IPS-18c (cell line): ENCODE results near the gene ITGA7.

Source experiments
- H3K4me3 ChIP-seq: 2 replicates; pipeline ENCODE4 v1.7.0; 2013; ENCODE audit warnings: low read depth, mild to moderate bottlenecking, low read length, moderate library complexity; ENCODE audit not compliant: insufficient read depth
- H3K9me3 ChIP-seq: one replicate; pipeline ENCODE4 v1.6.1; 2013; ENCODE audit warnings: mild to moderate bottlenecking, low read length, moderate library complexity; ENCODE audit not compliant: control insufficient read depth, insufficient read depth

The ITGA7 gene

DNA sequence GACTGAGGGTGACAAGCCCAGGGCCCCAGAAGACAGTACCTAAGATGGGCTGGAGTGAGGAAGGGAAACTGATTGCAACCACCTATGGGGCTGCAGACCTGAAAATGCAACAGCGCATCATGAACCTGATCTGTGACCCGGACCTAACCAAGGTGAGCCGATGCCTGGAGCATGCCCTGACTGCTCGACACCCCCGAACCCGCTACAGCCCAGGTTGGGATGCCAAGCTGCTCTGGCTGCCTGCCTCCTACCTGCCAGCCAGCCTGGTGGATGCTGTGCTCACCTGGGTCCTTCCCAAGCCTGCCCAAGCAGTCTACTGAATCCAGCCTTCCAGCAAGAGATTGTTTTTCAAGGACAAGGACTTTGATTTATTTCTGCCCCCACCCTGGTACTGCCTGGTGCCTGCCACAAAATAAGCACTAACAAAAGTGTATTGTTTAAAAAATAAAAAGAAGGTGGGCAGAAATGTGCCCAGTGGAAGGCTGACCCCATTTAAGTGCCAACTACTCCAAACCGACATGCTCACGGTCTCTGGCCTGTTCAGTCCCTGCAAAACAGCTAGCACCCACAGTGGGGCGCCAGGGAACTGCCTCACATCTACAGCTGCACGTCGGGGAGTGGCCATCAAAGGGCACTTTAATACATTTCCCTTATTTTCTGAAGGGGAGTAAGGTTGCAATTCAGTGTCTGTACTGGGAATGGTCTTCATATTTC lies 16.7 kb upstream of the ITGA7 start:
- H3K9me3 ChIP-seq: no peaks in the 10 kb centered on the region
- H3K4me3 ChIP-seq: no peak overlapping the region

DNA sequence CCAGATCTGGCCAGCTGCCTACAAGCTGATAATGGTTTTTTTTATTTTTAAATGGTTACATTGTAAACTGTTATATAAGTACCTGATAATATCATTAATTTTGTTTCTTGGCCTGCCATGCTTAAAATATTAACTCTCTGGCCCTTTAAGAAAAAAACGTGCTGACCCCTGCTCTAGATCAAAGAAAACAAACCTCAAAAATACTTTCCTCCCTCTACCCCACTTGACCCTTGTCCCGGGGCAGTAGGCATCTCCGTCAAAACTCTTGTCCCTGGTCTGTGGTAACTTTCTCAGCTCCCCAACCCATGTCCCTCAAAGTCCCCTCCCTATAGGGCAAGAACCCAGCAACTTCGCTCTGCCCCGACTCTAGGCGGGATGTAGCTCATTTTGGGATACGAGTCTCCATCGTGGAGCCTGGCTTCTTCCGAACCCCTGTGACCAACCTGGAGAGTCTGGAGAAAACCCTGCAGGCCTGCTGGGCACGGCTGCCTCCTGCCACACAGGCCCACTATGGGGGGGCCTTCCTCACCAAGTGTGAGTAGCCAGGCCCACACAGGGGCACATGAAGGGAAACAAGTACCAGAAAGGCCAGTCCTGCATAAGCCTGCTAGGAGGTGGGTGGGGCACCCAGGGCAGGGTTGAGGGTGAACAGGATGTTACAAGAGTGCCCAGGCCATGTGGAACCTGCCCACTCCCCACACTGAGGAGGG lies 16.0 kb upstream of the ITGA7 start:
- H3K4me3 ChIP-seq: no peak overlapping the region
- H3K9me3 ChIP-seq: no peaks in the 10 kb centered on the region

DNA sequence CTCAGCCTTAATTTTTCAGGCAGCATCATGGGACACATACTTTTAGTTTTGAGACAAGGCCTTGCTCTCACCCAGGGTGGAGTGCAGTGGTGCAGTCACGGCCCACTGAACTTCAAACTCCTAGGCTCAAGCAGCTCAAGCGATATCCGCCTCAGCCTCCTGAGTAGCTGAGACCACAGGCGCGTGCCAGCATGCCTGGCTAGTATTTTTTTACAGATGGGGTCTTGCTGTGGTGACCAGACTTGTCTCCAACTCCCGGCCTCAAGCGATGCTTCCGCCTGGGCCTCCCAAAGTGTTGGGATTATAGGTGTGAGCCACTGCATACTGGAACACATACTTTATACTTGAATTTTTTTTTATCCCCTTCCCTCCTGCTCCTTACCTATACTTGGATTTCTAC lies 15.2 kb upstream of the ITGA7 start:
- H3K9me3 ChIP-seq: no peaks in the 10 kb centered on the region

GRCh38 chr12:55721601-55722213 lies 14.0 kb upstream of the ITGA7 start:
- no peak overlapping the region for H3K4me3 ChIP-seq
- H3K9me3 ChIP-seq: no peaks in the 10 kb centered on the region

More for the DNA sequence above, 15.2 kb upstream of the ITGA7 start:
- H3K4me3 ChIP-seq: no peak overlapping the region

DNA sequence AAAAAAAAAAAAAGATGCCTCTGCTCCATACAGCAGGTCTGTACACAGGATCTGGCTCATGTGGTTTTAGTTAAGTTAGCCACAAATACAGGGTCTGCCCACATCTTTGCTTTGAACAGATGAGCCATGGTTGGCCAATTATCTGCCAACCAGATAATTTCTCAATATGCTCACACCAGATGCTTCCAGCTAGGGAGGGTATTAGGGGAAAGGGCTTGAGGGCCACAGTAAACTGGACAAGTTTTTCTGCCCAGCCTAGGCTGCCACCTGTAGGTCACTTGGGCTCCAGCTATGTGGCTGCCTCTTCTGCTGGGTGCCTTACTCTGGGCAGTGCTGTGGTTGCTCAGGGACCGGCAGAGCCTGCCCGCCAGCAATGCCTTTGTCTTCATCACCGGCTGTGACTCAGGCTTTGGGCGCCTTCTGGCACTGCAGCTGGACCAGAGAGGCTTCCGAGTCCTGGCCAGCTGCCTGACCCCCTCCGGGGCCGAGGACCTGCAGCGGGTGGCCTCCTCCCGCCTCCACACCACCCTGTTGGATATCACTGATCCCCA lies 13.3 kb upstream of the ITGA7 start:
- Histone ChIP-seq H3K4me3 (no peak overlapping the region), H3K9me3 (no peaks in the 10 kb centered on the region)

- Histone ChIP-seq H3K9me3 (no peaks in the 10 kb centered on the region), H3K4me3 (no peak within 1 kb of the TSS)
Observed at GRCh38 chr12:55720071-55720564, 12.4 kb upstream of the ITGA7 start, which contains the start of gene RDH5. Gene RDH5 (plus strand): TSS chr12:55720393. CDS start chr12:55721185, 792 bp downstream.

GRCh38 chr12:55719371-55719770 lies 11.7 kb upstream of the ITGA7 start:
- H3K9me3 ChIP-seq: no peaks in the 10 kb centered on the region

DNA sequence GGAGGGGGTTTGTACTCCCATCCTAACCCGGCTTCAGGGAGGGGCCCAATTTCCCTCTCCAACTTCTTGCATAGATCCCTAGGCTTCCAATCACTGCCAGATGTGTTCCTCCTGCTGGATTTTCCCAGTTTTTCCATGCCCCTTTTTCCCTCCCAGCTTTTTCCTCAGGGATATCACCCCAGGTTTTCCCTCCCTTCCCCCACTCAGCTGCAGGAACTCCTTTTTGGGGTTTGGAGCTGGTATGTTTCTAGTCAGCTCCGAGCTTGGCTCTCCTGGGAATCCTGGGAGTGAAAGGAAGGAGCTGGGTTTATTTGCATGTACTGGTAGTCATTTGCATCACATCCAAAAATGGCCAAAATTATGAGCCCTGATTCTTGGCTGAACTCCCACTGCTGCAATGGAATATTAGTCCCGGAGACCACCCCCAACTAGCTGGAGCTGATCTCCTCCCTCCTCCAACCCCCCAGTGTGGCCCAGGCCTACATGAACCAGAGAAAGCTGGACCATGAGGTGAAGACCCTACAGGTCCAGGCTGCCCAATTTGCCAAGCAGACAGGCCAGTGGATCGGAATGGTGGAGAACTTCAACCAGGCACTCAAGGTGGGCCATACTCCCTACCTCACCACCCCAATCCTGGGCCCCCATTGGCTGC lies 11.0 kb upstream of the ITGA7 start:
- Histone ChIP-seq H3K9me3 (no peaks in the 10 kb centered on the region), H3K4me3 (0 out of 2 replicates have a peak overlapping the region, but pooled peaks have one; percentile 11)

More at GRCh38 chr12:55719371-55719770, 11.7 kb upstream of the ITGA7 start:
- no peak overlapping the region for H3K4me3 ChIP-seq

GRCh38 chr12:55718015-55718414 lies 10.3 kb upstream of the ITGA7 start:
- Histone ChIP-seq H3K9me3 (no peaks in the 10 kb centered on the region), H3K4me3 (peak overlapping the region; percentile 11)

- no peaks in the 10 kb centered on the region for H3K9me3 ChIP-seq
- H3K4me3 ChIP-seq: peak overlapping the region; percentile 92
Observed at GRCh38 chr12:55717011-55718007, 9.6 kb upstream of the ITGA7 start.

DNA sequence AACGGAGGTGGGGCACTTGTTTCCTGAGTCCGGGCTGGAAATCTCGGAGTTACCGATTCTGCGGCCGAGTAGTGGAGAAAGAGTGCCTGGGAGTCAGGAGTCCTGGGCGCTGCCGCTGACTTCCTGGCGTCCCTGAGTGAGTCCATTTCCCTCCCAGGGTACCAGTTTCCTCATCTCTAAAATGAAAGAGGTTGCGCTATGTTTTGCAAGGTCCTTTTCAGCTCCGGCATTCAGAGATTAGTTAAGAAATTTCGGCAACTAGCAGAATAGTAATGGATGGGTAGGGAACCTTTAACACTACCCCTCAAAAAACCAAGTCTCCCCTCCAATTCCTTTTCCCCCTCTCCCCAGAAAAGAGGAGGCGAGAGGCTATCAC lies 8.9 kb upstream of the ITGA7 start:
- no peaks in the 10 kb centered on the region for H3K9me3 ChIP-seq
- H3K4me3 ChIP-seq: peak overlapping the region; percentile 92

- Histone ChIP-seq H3K4me3 (peak within 1 kb of the TSS; percentile 92), H3K9me3 (no peaks in the 10 kb centered on the region)
Observed at GRCh38 chr12:55715833-55716581, 8.3 kb upstream of the ITGA7 start, which contains the start of gene BLOC1S1. Gene BLOC1S1 (plus strand): TSS chr12:55716046. CDS start chr12:55716052, 6 bp downstream.

DNA sequence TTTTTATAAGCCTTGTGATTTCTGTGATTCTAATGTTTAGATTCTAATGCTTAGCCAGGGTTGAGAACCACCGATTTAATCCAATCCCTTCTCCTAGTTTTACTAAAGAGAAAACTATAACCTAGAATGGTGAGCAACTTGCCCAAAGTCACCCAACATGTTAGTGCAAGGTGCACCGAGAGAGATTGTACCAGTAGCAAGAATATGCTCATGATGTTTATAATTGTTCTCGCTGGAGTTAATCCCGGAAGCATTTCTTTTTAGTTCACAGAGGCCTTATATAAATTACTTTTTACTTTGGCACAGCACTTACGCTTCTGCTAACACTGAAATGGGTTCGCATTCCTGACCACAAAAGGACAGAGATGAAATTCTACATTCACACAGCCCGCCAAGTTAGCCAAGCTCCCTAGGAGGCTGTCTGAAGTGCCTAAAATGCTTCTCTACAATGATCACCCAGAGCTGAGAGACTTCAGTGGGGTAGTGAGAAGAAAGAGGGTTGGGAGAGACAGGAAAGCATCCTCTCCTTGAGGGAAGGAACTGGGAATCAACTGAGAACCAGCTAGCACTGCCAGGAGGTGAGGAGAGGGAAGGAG lies 7.6 kb upstream of the ITGA7 start:
- no peaks in the 10 kb centered on the region for H3K9me3 ChIP-seq
- H3K4me3 ChIP-seq: peak overlapping the region; percentile 92

DNA sequence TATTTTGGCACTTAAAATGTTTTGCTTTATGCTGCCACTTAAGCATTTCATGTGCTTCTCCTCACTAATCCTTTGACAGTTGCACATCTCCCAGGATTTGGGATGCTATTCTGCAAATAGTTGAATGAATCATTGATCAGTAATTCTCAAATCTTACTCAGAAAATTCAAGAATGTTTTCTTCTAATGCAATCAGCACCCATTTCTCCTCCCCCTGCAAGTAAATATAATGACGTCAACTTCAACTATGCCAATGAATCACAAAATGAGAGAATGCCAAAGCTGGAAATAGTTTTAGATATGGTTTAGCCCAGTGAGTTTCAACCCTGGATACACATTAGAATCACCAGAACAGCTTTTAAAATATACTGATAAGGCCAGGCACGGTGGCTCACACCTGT lies 6.0 kb upstream of the ITGA7 start:
- Histone ChIP-seq H3K9me3 (no peaks in the 10 kb centered on the region), H3K4me3 (no peak overlapping the region)

DNA sequence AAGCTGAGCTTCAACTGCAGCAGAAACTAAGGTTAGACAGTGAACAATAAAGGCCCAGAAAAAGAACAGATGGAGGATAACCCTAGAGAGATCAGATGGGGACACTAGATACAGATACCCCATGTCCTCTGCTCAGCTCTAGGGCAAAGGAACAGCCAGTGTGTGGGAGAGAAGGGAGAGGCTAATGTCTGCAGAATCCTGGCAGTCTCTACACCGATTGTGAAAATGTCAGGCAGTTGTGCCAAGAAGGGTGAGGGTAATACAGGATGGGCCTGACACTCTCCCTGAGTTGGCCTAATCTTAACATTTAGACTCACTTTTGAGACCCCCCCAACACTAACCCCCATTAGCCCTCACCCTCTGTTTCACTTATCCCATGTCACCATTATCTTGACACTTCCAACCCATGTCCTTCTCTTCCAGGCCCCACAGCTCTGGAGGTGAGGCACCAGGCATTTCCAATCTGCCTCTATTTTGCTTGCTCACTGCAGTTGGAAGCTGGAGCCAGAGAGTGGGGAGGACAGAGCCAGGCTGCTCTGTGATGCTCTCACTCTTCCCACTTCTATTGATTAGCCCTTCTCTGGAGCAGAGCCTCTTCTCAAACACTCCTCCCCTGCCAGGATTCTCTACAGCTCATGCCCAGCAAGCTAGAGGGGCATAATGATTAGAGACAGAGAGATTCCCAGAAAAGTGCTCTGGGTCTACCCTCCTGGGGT lies 5.2 kb upstream of the ITGA7 start:
- no peak overlapping the region for H3K4me3 ChIP-seq

More for the DNA sequence above, 5.2 kb upstream of the ITGA7 start:
- no peaks in the 10 kb centered on the region for H3K9me3 ChIP-seq
